B cell (primary cell): ENCODE results near the gene PPARG. TPM values are rescaled to one million over a fixed set of nuclear protein-coding genes. Genes with fewer than 3 reads are reported as not detected.

ENCODE experiments used
- ATAC-seq: fragments of 200-7000 bp; cut with Tn5 transposase; one replicate; pipeline ENCODE4 v1.10.0; 2021; ENCODE audit warnings: low read depth, mild to moderate bottlenecking, moderate number of reproducible peaks, moderate library complexity
- CTCF ChIA-PET: fragments of 350-600 bp; sonication (Branson Sonifier 250); formaldehyde crosslinking; loops from one replicate; lab custom pipeline; 2021; ENCODE audit warnings: antibody characterized with exemption, inconsistent platforms; lab: Charles Lee
- POLR2A ChIA-PET: fragments of 350-600 bp; sonication (Branson Sonifier 250); formaldehyde crosslinking; loops from one replicate; lab custom pipeline; 2021; ENCODE audit warnings: antibody characterized with exemption; lab: Charles Lee
- DNase-seq: peaks from one replicate; pipeline ENCODE4 v3.0.0; 2013
- H2AFZ ChIP-seq: 2 replicates; pipeline ENCODE4 v1.6.1; 2012; ENCODE audit warnings: mild to moderate bottlenecking, low read depth, low read length; ENCODE audit not compliant: insufficient read depth, poor library complexity, severe bottlenecking
- H3K27ac ChIP-seq, 2 donors: 1 replicate in 1 of 2; 2 replicates in 1 of 2; pipeline ENCODE4 v1.5.1; 2012 to 2013; ENCODE audit warnings: low read length in 2 of 2, mild to moderate bottlenecking in 2 of 2, moderate library complexity in 1 of 2
- H3K27me3 ChIP-seq, 4 experiments: fragments of 200-600 bp in 1 of 4; sonication (generic) in 1 of 4; replicated peaks in 1 of 4; 1 replicate in 2 of 4; 2 replicates in 2 of 4; pipeline versions ENCODE4 v1.6.1 to v1.7.0; 2013 to 2016; ENCODE audit warnings: low read length in 3 of 4, mild to moderate bottlenecking in 2 of 4, mixed read lengths in 1 of 4, moderate library complexity in 1 of 4; ENCODE audit not compliant: insufficient read depth in 4 of 4, control insufficient read depth in 3 of 4; ENCODE audit errors: control extremely low read depth in 1 of 4
- H3K36me3 ChIP-seq, 2 experiments: replicated peaks in 1 of 2; 1 replicate in 1 of 2; 2 replicates in 1 of 2; pipeline versions ENCODE4 v1.6.1 to v1.7.1; 2013; ENCODE audit warnings: low read length in 1 of 2; ENCODE audit not compliant: insufficient read depth in 2 of 2, control insufficient read depth in 1 of 2; ENCODE audit errors: control extremely low read depth in 1 of 2, extremely low read depth in 1 of 2
- H3K4me1 ChIP-seq, 2 donors: fragments of 200-600 bp in 1 of 2; sonication (generic) in 1 of 2; 1 replicate in 1 of 2; 2 replicates in 1 of 2; pipeline versions ENCODE4 v1.5.1 to v1.6.1; 2013 to 2017; ENCODE audit warnings: low read length in 2 of 2; ENCODE audit not compliant: control insufficient read depth in 2 of 2, insufficient read depth in 2 of 2
- H3K4me2 ChIP-seq: replicated peaks from 2 replicates; pipeline ENCODE3; 2012; ENCODE audit warnings: mild to moderate bottlenecking, low read depth, low read length; ENCODE audit not compliant: poor library complexity, severe bottlenecking
- H3K4me3 ChIP-seq, 5 experiments: fragments of 200-600 bp in 1 of 5; sonication (generic) in 1 of 5; 1 replicate in 3 of 5; 2 replicates in 2 of 5; pipeline versions ENCODE4 v1.5.1 to v1.7.0; 2011 to 2016; ENCODE audit warnings: low read length in 4 of 5, mild to moderate bottlenecking in 4 of 5, low read depth in 2 of 5, control low read depth in 1 of 5, moderate library complexity in 1 of 5; ENCODE audit not compliant: insufficient read depth in 1 of 5; ENCODE audit errors: control extremely low read depth in 1 of 5, extremely low read depth in 1 of 5
- H3K79me2 ChIP-seq: fragments of 200-600 bp; sonication (generic); one replicate; pipeline ENCODE4 v1.6.0; 2016; ENCODE audit warnings: low read length; ENCODE audit not compliant: control insufficient read depth, insufficient read depth
- H3K9ac ChIP-seq: fragments of 200-600 bp; sonication (generic); 2 replicates; pipeline ENCODE4 v1.6.1; 2017; ENCODE audit warnings: mild to moderate bottlenecking, low read length, moderate library complexity
- H3K9me3 ChIP-seq, 3 donors: one replicate each; pipeline versions ENCODE4 v1.6.1 to v1.7.1; 2013; ENCODE audit warnings: low read length in 2 of 3; ENCODE audit not compliant: control insufficient read depth in 2 of 3, insufficient read depth in 1 of 3; ENCODE audit errors: control extremely low read depth in 1 of 3
- H4K20me1 ChIP-seq: 2 replicates; pipeline ENCODE4 v1.6.0; 2012; ENCODE audit warnings: mild to moderate bottlenecking, low read length; ENCODE audit not compliant: insufficient read depth, control insufficient read depth, poor library complexity, severe bottlenecking
- H3K27ac Mint-ChIP-seq: one replicate; pipeline ENCODE4 v1.8.0; 2021; ENCODE audit warnings: mixed read lengths
- H3K27me3 Mint-ChIP-seq: one replicate; pipeline ENCODE4 v1.8.0; 2021; ENCODE audit warnings: mixed read lengths
- H3K4me1 Mint-ChIP-seq: one replicate; pipeline ENCODE4 v1.8.0; 2021; ENCODE audit warnings: mixed read lengths
- H3K4me3 Mint-ChIP-seq: one replicate; pipeline ENCODE4 v1.8.0; 2021; ENCODE audit warnings: mixed read lengths
- H3K9me3 Mint-ChIP-seq: one replicate; pipeline ENCODE4 v1.8.0; 2022; ENCODE audit warnings: mixed read lengths; ENCODE audit not compliant: insufficient read depth
- EZH2 ChIP-seq: IDR thresholded peaks from 2 replicates; pipeline ENCODE4 v1.6.1; 2012; ENCODE audit warnings: borderline replicate concordance, low read depth, mild to moderate bottlenecking, moderate library complexity, low read length; ENCODE audit not compliant: insufficient read depth, poor library complexity, severe bottlenecking
- WGBS: methylation state at CpG from one replicate; pipeline ENCODE4 v1.1.5; 2013; ENCODE audit warnings: missing lambda C conversion rate; ENCODE audit not compliant: insufficient coverage; 5-methylcytosine and 5-hydroxymethylcytosine counted together
- intact Hi-C: fragments of 100-400 bp; cut with micrococcal nuclease; formaldehyde crosslinking; loops from one replicate; pipeline ENCODE4 v1.10.0; 2022
- polyA plus RNA-seq: library from polyadenylated mRNA; depleted of rRNA; stranded (reverse); fragments of >200 nt; gene quantifications from 2 replicates; pipeline ENCODE4 v1.2.3, GENCODE V29; 2012
- total RNA-seq, 2 donors: library from RNA; stranded (reverse); fragments of 120-200 nt in 1 of 2; gene quantifications; 1 replicate in 1 of 2; 2 replicates in 1 of 2; pipeline versions ENCODE4 v1.2.3 to v1.2.4, GENCODE V29; 2013 to 2022
- TF ChIP-seq, protein P1 (sequence below): fragments of 200-600 bp; IDR thresholded peaks from one replicate; pipeline ENCODE4 v1.8.0; 2022; ENCODE audit warnings: antibody characterized with exemption, mild to moderate bottlenecking

PPARG gene
- total and polyA plus RNA-seq, 2 donors (not counting 1 experiment from before 2014, with no cell fraction given), result 0.12 to 0.44 TPM

GRCh38 chr3:12424635-12425319 lies 135.9 kb downstream of the PPARG start:
- WGBS, result 80% methylated on average over 8 of the region's 12 CpGs
- H2AFZ ChIP-seq, result no peak overlapping the region

More at GRCh38 chr3:12424635-12425319, 135.9 kb downstream of the PPARG start:
- Histone ChIP-seq H3K27me3 (peaks cover 0 to 8% (median 0%) of the 10 kb centered on the region in 4 experiments), H3K4me3 (no peak overlapping the region), H3K79me2 (no peaks in the 10 kb centered on the region), H3K9ac (no peak overlapping the region), H4K20me1 (no peaks in the 10 kb centered on the region), H3K27ac (no peak overlapping the region), H3K4me1 (no peaks in the 10 kb centered on the region), H3K36me3 (no peaks in the 10 kb centered on the region), H3K9me3 (no peaks in the 10 kb centered on the region), H3K4me2 (no peak overlapping the region)
- Mint-ChIP-seq H3K27me3 (peaks cover 22% of the 10 kb centered on the region), H3K27ac (no peak overlapping the region), H3K9me3 (no peaks in the 10 kb centered on the region), H3K4me1 (no peaks in the 10 kb centered on the region), H3K4me3 (no peak overlapping the region)
- CTCF ChIA-PET, result no interaction called here
- DNase-seq, result no peak
- ATAC-seq, result no peak
- intact Hi-C loops, result no loop called here
- POLR2A ChIA-PET, result no interaction called here
- TF ChIP-seq, protein P1, sequence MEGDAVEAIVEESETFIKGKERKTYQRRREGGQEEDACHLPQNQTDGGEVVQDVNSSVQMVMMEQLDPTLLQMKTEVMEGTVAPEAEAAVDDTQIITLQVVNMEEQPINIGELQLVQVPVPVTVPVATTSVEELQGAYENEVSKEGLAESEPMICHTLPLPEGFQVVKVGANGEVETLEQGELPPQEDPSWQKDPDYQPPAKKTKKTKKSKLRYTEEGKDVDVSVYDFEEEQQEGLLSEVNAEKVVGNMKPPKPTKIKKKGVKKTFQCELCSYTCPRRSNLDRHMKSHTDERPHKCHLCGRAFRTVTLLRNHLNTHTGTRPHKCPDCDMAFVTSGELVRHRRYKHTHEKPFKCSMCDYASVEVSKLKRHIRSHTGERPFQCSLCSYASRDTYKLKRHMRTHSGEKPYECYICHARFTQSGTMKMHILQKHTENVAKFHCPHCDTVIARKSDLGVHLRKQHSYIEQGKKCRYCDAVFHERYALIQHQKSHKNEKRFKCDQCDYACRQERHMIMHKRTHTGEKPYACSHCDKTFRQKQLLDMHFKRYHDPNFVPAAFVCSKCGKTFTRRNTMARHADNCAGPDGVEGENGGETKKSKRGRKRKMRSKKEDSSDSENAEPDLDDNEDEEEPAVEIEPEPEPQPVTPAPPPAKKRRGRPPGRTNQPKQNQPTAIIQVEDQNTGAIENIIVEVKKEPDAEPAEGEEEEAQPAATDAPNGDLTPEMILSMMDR, result no peak
- no peak for TF ChIP-seq EZH2
